22Rv1 (cell line): ENCODE measurements around the gene LRRC7.
A peak's percentile ranks its signal among the peaks of the same experiment; 100 is the strongest.

Source experiments
- ZFX ChIP-seq: fragments of 450-650 bp; IDR thresholded peaks from 2 replicates; pipeline ENCODE4 v1.6.1; 2017; ENCODE audit warnings: antibody characterized with exemption, borderline replicate concordance
- TF ChIP-seq, protein P1 (sequence below): fragments of 450-650 bp; IDR thresholded peaks from 2 replicates; pipeline ENCODE4 v1.5.1; 2017; ENCODE audit warnings: mild to moderate bottlenecking

DNA sequence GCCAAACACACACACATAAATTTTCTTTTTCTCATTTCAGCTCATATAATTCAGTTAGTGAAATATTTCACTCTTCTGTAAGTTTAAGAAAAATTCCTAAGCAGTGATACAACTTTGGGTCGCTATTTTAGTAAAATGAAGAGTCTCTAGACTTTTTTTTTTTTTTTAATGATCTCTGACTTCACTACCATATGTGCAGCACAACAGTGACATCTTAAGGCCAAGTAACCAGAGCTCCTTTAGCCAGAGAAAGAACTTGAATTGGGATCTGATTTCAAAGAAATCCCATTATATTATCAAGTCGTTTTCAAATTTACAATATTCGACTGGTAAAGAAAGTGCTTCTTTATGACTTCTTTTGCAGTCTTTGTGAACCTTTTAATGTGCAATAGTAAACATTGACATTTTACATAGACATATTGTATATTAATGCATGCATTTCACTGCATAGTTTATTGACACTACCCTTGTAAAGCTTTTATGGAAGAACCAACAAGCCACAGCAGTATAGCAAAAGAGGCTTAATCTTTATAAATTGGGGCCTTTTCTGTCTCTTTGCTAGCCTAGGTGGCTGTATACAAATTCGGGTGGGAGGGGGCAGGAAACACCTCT lies 575.4 kb downstream of the LRRC7 start:
- TF ChIP-seq, protein P1, sequence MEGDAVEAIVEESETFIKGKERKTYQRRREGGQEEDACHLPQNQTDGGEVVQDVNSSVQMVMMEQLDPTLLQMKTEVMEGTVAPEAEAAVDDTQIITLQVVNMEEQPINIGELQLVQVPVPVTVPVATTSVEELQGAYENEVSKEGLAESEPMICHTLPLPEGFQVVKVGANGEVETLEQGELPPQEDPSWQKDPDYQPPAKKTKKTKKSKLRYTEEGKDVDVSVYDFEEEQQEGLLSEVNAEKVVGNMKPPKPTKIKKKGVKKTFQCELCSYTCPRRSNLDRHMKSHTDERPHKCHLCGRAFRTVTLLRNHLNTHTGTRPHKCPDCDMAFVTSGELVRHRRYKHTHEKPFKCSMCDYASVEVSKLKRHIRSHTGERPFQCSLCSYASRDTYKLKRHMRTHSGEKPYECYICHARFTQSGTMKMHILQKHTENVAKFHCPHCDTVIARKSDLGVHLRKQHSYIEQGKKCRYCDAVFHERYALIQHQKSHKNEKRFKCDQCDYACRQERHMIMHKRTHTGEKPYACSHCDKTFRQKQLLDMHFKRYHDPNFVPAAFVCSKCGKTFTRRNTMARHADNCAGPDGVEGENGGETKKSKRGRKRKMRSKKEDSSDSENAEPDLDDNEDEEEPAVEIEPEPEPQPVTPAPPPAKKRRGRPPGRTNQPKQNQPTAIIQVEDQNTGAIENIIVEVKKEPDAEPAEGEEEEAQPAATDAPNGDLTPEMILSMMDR, result peak; percentile 32
- TF ChIP-seq ZFX, result no peak
